SJSA1 (cell line): Measurements from ENCODE around the gene MYL10. TPM values are rescaled to one million over a fixed set of nuclear protein-coding genes. Genes with fewer than 3 reads are reported as not detected.

Experiments
- DNase-seq, 2 experiments: peaks; one replicate each; pipeline ENCODE4 v3.0.0-alpha.2; 2015 to 2020; ENCODE audit warnings: low spot score in 2 of 2, low read depth in 1 of 2
- H3K27ac ChIP-seq: fragments of 250-450 bp; sonication (Bioruptor Pico); 2 replicates; pipeline ENCODE4 v1.5.1; 2020; ENCODE audit warnings: mild to moderate bottlenecking, moderate library complexity
- H3K27me3 ChIP-seq: fragments of 250-450 bp; sonication (Bioruptor Pico); replicated peaks from 2 replicates; pipeline ENCODE4 v1.5.1; 2020; ENCODE audit warnings: mild to moderate bottlenecking, moderate library complexity
- H3K36me3 ChIP-seq: fragments of 250-450 bp; sonication (Bioruptor Pico); 2 replicates; pipeline ENCODE4 v1.5.1; 2020; ENCODE audit warnings: mild to moderate bottlenecking
- H3K4me1 ChIP-seq: fragments of 250-450 bp; sonication (Bioruptor Pico); replicated peaks from 2 replicates; pipeline ENCODE4 v1.6.1; 2021; ENCODE audit warnings: mild to moderate bottlenecking
- H3K4me3 ChIP-seq: fragments of 250-450 bp; sonication (Bioruptor Pico); 2 replicates; pipeline ENCODE4 v1.5.1; 2020; ENCODE audit warnings: mild to moderate bottlenecking
- H3K9me3 ChIP-seq: fragments of 250-450 bp; sonication (Bioruptor Pico); replicated peaks from 2 replicates; pipeline ENCODE4 v1.5.1; 2020; ENCODE audit warnings: mild to moderate bottlenecking
- total RNA-seq: library from RNA; depleted of rRNA; stranded (reverse); fragments of >200 nt; shearing (Covaris generic); gene quantifications from 2 replicates; pipeline ENCODE4 v1.2.3, GENCODE V29; 2014

Gene MYL10
- total RNA-seq, 1 experiment from 2014 or later, result not detected

DNA sequence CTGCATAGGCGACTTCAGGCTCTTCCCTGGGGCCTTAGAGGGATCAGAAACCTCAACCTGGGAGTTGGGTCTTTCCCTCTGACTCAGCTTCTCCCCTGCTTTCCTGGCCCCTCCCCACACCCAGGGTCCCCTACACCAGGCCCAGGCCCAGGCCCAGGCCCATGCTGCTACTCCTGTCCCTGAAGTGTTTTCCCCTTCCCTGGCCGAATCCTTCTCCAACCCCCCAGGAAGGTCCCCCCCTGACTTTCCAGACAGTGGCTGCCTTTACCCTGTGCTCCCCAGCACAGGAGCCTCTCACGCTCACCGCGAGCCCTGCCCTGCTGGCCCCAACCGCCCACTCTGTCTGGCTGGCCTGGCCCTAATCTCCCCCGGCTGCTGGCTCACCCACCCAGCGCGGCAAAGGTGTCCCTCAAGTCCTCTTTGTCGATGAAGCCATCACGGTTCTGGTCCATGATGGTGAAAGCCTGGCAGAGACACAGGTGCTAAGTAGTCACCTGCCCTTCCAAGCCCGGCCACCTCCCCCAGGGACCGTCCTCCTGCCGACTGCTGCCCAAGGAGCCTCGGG is 6.4 kb downstream of the MYL10 start:
- DNase-seq, result no peak
- no peak overlapping the region for H3K4me3 ChIP-seq
- peaks cover 11% of the 10 kb centered on the region for H3K4me1 ChIP-seq
- H3K27ac ChIP-seq, result no peak overlapping the region
- H3K9me3 ChIP-seq, result no peaks in the 10 kb centered on the region
- no peaks in the 10 kb centered on the region for H3K36me3 ChIP-seq
- H3K27me3 ChIP-seq, result no peaks in the 10 kb centered on the region

DNA sequence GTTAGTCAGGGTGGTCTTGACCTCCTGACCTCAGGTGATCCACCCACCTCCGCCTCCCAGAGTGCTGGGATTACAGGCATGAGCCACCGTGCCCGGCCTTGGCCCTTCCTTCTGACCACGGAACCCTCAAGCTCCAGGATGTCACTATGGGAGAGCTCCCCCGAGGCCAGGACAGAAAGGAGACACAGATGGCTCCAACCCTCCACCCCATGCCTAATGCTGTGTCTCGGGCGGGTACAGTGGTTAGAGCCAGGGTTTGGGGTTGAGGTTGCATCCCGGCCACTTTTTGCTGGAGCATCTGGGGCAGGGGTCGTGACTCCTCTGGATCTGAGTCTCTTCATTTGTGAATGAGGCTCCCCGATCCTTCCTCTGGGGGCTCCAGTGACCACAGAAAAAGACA is 8.1 kb downstream of the MYL10 start:
- Histone ChIP-seq H3K27me3 (no peaks in the 10 kb centered on the region), H3K4me3 (no peak overlapping the region), H3K27ac (no peak overlapping the region), H3K36me3 (no peaks in the 10 kb centered on the region), H3K9me3 (no peaks in the 10 kb centered on the region), H3K4me1 (peaks cover 11% of the 10 kb centered on the region)
- DNase-seq, result no peak

- Histone ChIP-seq H3K36me3 (no peaks in the 10 kb centered on the region), H3K9me3 (no peaks in the 10 kb centered on the region), H3K27me3 (no peaks in the 10 kb centered on the region), H3K4me3 (no peak overlapping the region), H3K27ac (no peak overlapping the region), H3K4me1 (peaks cover 11% of the 10 kb centered on the region)
- no peak for DNase-seq
Measured at GRCh38 chr7:101620395-101620794, 8.7 kb downstream of the MYL10 start.

DNA sequence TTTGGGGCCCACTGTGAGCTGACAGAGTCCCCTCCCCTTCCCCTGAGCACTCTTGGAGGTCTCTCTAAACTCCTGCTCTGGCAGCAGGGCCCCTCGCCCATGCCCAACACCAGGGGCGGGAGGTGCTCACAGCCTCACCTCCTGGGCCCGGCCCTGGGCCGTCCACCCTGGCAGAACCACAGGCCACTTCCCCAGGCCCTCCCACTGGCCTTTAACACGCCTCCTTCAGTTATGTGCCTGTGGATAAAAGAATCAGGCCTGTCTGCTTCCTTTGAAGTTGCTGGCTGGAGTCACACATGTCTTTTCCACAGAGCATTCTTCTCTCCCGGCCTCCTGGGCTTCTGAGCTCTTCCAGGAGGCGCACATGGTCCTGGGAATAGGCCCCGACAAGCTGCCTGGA is 10.2 kb downstream of the MYL10 start:
- H3K4me3 ChIP-seq, result no peak overlapping the region
- DNase-seq, result no peak
- no peaks in the 10 kb centered on the region for H3K9me3 ChIP-seq
- H3K27ac ChIP-seq, result no peak overlapping the region
- H3K4me1 ChIP-seq, result peaks cover 8% of the 10 kb centered on the region
- no peaks in the 10 kb centered on the region for H3K27me3 ChIP-seq
- no peaks in the 10 kb centered on the region for H3K36me3 ChIP-seq

DNA sequence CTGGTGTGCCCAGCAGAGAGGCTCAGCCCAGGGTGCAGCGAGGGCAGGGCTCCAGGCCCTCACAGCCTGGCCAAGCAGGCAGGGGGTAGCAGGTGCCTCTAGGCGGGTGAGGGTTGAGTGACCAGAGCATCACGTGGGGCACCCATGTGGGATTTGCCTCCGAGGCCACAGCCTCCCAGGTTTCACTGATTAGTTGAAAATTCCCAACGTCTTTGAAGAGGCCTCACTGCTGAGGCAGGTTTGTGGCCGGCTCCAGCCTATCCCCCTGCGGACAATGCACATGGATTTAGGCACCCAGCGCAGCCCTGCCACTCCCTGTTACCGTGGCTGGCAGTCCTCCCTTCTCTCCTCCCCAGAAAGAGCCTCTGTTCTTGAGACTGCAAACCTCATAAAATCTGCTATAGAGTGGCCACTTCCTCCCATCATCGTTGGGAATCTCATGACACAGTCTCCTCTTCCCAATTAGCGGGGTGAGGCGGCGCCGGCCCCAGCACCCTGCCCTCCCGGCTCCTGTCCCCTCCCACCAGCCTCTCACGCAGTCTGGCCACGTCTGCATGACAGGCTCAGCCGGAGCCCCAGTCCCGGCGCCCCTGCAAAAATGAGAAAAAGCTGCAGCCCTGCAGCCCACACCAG is 10.8 kb downstream of the MYL10 start:
- Histone ChIP-seq H3K4me1 (peaks cover 8% of the 10 kb centered on the region), H3K27ac (no peak overlapping the region)
- DNase-seq, result no peak

DNA sequence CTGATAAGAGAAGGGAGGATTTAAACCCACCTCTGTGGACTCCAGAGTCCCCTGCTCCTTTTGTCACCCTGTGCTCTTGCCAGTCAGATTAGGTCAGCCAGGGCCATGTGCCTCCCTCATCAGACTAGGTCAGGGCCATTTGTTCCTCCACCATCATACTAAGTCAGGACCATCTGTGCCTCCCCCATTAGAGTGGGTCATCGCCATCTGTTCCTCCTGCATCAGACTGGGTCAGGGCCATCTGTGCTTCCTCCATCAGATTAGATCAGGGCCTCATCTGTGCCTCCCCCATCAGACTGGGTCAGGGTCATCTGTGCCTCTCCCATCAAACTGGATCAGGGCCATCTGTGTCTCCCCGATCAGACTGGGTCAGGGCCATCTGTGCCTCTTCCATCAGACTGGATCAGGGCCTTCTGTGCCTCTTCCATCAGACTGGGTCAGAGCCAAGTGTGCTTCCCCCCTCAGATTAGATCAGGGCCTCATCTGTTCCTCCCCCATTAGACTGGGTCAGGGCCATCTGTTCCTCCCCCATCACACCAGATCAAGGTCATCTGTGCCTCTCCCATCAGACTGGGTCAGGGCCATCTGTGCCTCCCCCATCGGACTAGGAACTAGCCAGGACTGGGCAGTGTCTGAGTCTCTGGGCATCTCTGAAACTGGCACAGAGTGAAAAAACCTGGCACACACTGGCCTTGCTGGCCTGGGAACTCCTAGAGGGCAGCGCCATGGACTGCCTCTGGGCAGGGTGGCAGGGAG is 11.5 kb downstream of the MYL10 start:
- DNase-seq, result no peak
- no peaks in the 10 kb centered on the region for H3K36me3 ChIP-seq
- H3K27me3 ChIP-seq, result no peaks in the 10 kb centered on the region
- H3K9me3 ChIP-seq, result no peaks in the 10 kb centered on the region
- no peak overlapping the region for H3K27ac ChIP-seq
- no peak overlapping the region for H3K4me3 ChIP-seq
- peaks cover 8% of the 10 kb centered on the region for H3K4me1 ChIP-seq

More for the DNA sequence above, 10.8 kb downstream of the MYL10 start:
- Histone ChIP-seq H3K4me3 (no peak overlapping the region), H3K9me3 (no peaks in the 10 kb centered on the region), H3K27me3 (no peaks in the 10 kb centered on the region), H3K36me3 (no peaks in the 10 kb centered on the region)

DNA sequence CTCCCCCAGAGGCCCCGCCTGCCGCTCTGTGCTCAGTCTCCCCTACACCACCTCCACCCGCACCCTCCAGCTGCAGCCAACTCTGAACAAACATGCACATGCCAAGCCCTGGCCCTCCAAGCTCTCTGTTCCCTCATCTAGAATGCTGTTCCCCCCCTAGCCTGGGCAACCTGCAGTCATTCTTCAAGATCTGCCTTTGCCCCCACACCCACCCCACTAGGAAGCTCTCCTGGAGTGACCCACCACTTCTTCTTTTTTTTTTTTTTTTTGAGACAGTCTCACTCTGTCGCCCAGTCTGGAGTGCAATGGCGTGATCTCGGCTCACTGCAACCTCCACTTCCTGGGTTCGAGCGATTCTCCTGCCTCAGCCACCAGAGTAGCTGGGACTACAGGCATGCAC is 13.7 kb downstream of the MYL10 start:
- H3K4me3 ChIP-seq, result no peak overlapping the region
- H3K27ac ChIP-seq, result no peak overlapping the region
- no peaks in the 10 kb centered on the region for H3K9me3 ChIP-seq
- H3K36me3 ChIP-seq, result no peaks in the 10 kb centered on the region
- peaks cover 8% of the 10 kb centered on the region for H3K4me1 ChIP-seq
- no peak for DNase-seq
- no peaks in the 10 kb centered on the region; the same call in 1 of the 2 replicates for H3K27me3 ChIP-seq

DNA sequence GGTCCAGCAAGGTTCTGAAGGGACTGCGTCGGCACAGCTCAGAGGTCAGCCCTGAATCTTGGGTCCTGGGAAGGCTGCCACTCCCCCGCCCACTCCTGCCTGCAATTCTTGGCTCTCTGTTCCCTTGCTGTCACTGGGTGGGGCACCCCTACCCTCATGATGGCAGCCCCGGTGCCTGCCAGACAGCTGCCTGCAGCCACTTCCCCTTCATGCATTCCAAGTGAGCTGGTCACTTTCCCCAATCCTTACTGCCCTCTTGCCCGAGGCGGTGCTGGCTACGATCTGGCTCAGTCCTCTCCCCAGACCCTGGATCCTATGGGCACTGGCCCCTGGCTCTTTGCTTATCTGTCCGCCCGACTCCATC is 14.2 kb downstream of the MYL10 start:
- Histone ChIP-seq H3K4me1 (peaks cover 8% of the 10 kb centered on the region), H3K9me3 (no peaks in the 10 kb centered on the region), H3K4me3 (no peak overlapping the region), H3K27me3 (no peaks in the 10 kb centered on the region; the same call in 1 of the 2 replicates), H3K27ac (no peak overlapping the region), H3K36me3 (no peaks in the 10 kb centered on the region)
- no peak for DNase-seq

GRCh38 chr7:101614098-101614938 is 14.8 kb downstream of the MYL10 start:
- Histone ChIP-seq H3K9me3 (no peaks in the 10 kb centered on the region), H3K27me3 (no peaks in the 10 kb centered on the region; the same call in 1 of the 2 replicates), H3K4me1 (peaks cover 8% of the 10 kb centered on the region), H3K36me3 (no peaks in the 10 kb centered on the region), H3K27ac (no peak overlapping the region), H3K4me3 (no peak overlapping the region)
- DNase-seq, result no peak

- Histone ChIP-seq H3K4me3 (no peak overlapping the region), H3K4me1 (peaks cover 8% of the 10 kb centered on the region), H3K9me3 (no peaks in the 10 kb centered on the region), H3K27me3 (no peaks in the 10 kb centered on the region; the same call in 1 of the 2 replicates), H3K36me3 (no peaks in the 10 kb centered on the region), H3K27ac (no peak overlapping the region)
- no peak for DNase-seq
Measured at GRCh38 chr7:101612885-101613515, 16.1 kb downstream of the MYL10 start.

DNA sequence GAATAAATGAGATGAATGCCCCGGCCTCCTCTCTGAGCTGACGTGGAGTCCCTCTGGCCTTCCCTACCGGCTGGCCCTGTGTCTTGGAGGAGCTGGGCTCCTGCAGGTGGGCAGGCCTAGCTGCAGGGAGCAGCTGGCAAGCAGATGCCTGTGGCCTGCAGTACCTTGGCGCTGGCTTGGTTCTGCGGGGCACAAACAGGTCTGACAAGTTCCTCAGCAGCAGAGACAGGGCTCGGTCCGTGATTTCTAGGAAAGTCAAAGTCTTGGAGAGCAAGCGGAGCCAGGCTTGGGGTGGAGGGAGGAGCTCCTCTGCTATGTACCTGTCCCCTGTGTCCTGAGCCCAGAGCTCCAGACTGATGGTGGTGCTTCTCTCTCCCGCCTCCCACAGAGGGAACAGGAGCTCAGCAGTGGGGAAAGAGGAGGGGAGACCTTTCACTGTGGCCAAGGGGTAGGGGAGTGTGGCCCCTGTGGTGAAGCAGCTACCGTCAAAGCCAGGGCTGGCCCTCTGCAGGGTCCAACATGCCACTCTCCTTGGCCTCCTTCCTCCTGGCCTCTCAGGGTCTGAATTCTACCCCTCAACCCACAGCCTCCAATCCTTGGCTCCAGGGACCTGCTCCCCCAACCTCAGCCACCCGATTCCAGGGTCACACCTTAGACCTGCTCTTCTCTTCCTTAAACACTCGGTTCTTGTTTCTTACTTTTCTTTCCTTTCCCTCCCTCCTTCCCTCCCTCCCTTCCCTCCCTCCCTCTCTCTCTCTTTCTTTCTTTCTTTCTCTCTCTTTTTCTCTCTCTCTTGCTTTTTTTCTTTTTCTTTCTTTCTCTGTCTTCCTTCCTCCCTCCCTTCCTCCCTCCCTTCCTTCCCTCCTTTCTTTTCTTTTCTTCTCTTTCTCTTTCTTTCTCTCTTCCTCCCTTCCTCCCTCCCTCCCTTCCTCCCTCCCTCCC is 20.1 kb downstream of the MYL10 start:
- Histone ChIP-seq H3K4me1 (no peaks in the 10 kb centered on the region), H3K27ac (no peak overlapping the region), H3K36me3 (no peaks in the 10 kb centered on the region)

GRCh38 chr7:101606498-101606923 is 22.6 kb downstream of the MYL10 start:
- no peak overlapping the region for H3K4me3 ChIP-seq
- no peaks in the 10 kb centered on the region; the same call in 1 of the 2 replicates for H3K27me3 ChIP-seq
- no peaks in the 10 kb centered on the region for H3K9me3 ChIP-seq
- no peaks in the 10 kb centered on the region for H3K4me1 ChIP-seq
- H3K36me3 ChIP-seq, result no peaks in the 10 kb centered on the region
- DNase-seq, result no peak
- H3K27ac ChIP-seq, result no peak overlapping the region

More for the DNA sequence above, 20.1 kb downstream of the MYL10 start:
- DNase-seq, result no peak
- Histone ChIP-seq H3K9me3 (no peaks in the 10 kb centered on the region), H3K4me3 (no peak overlapping the region), H3K27me3 (no peaks in the 10 kb centered on the region; the same call in 1 of the 2 replicates)
